Omental fat pad (tissue), 4 donors: ENCODE data around the gene HPCAL1. TPM values are rescaled to one million over a fixed set of nuclear protein-coding genes. Genes with fewer than 3 reads are reported as not detected.

Experiments
- ATAC-seq: fragments of 150-250 bp; one replicate; pipeline ENCODE4 v1.9.1; 2016; ENCODE audit warnings: mild to moderate bottlenecking, moderate library complexity; ENCODE audit not compliant: low FRiP score
- DNase-seq: peaks from one replicate; pipeline ENCODE4 v3.0.0-alpha.2; 2019; ENCODE audit warnings: low spot score
- CTCF ChIP-seq, 3 donors: fragments of 450-650 bp; IDR thresholded peaks; one replicate each; pipeline ENCODE4 v1.5.1; 2016 to 2017; ENCODE audit warnings: antibody characterized with exemption in 3 of 3, mild to moderate bottlenecking in 3 of 3, moderate library complexity in 2 of 3
- total RNA-seq, 4 donors: library from RNA; depleted of rRNA; stranded (reverse); fragments of >200 nt; gene quantifications; one replicate each; pipeline ENCODE4 v1.1.0, GENCODE V29; 2016

The HPCAL1 gene
- total RNA-seq, 4 donors from 2014 or later = 51.8 to 75.8 (median 67.8) TPM

- TF ChIP-seq CTCF (IDR thresholded peaks at IDR 0.05) = no peak
- DNase-seq (no peak), ATAC-seq (no peak)
Observed at GRCh38 chr2:10312437-10312957, 9.8 kb downstream of the HPCAL1 start.

GRCh38 chr2:10316336-10316735, 13.6 kb downstream of the HPCAL1 start:
- no peak for TF ChIP-seq CTCF (IDR thresholded peaks at IDR 0.05)
- ATAC-seq = peak; percentile 73
- no peak for DNase-seq

GRCh38 chr2:10316860-10317259, 14.2 kb downstream of the HPCAL1 start:
- ATAC-seq = no peak
- DNase-seq = no peak
- TF ChIP-seq CTCF (IDR thresholded peaks at IDR 0.05) = no peak

GRCh38 chr2:10317646-10318045, 14.9 kb downstream of the HPCAL1 start:
- no peak for TF ChIP-seq CTCF (IDR thresholded peaks at IDR 0.05)
- no peak for ATAC-seq
- no peak for DNase-seq

- ATAC-seq (no peak), DNase-seq (no peak)
- TF ChIP-seq CTCF (IDR thresholded peaks at IDR 0.05) = no peak
Observed at GRCh38 chr2:10318345-10318744, 15.6 kb downstream of the HPCAL1 start.

GRCh38 chr2:10319892-10320574, 17.3 kb downstream of the HPCAL1 start:
- no peak for TF ChIP-seq CTCF (IDR thresholded peaks at IDR 0.05)
- DNase-seq = no peak
- ATAC-seq = no peak

- ATAC-seq = no peak
- no peak for TF ChIP-seq CTCF (IDR thresholded peaks at IDR 0.05)
Observed at GRCh38 chr2:10320575-10320931, 17.8 kb downstream of the HPCAL1 start.

More at GRCh38 chr2:10320575-10320931, 17.8 kb downstream of the HPCAL1 start:
- DNase-seq = no peak
